Lower leg skin (tissue), 4 donors: ENCODE measurements around the gene SPATA13. TPM values are rescaled to one million over a fixed set of nuclear protein-coding genes. Genes with fewer than 3 reads are reported as not detected.

Experiments used
- DNase-seq, 2 donors: peaks; one replicate each; pipeline ENCODE4 v3.0.0-alpha.2; 2019; ENCODE audit warnings: low spot score in 2 of 2
- H3K4me3 ChIP-seq: fragments of 200-600 bp; sonication (generic); 2 replicates; pipeline ENCODE4 v1.5.1; 2017; ENCODE audit warnings: mild to moderate bottlenecking, low read depth; ENCODE audit not compliant: poor library complexity, severe bottlenecking
- POLR2A ChIP-seq, 2 donors: fragments of 450-650 bp; IDR thresholded peaks; one replicate each; pipeline ENCODE4 v1.6.1; 2016 to 2017; ENCODE audit warnings: antibody characterized with exemption in 2 of 2, mild to moderate bottlenecking in 1 of 2, moderate library complexity in 1 of 2
- WGBS, 2 donors: methylation state at CpG; one replicate each; pipeline ENCODE4 v1.1.5; 2018; 5-methylcytosine and 5-hydroxymethylcytosine counted together
- intact Hi-C: fragments of 100-400 bp; cut with DNase I; formaldehyde crosslinking; loops from one replicate; pipeline ENCODE4 v1.15.0; 2023; ENCODE audit warnings: low total_unique reads
- total RNA-seq, 4 donors: library from RNA; depleted of rRNA; stranded (reverse); fragments of >200 nt; gene quantifications; one replicate each; pipeline ENCODE4 v1.1.0, GENCODE V29; 2016
- TF ChIP-seq, protein P1 (sequence below), 3 donors: fragments of 450-650 bp; IDR thresholded peaks; one replicate each; pipeline ENCODE4 v1.5.1; 2016; ENCODE audit warnings: antibody characterized with exemption in 3 of 3, mild to moderate bottlenecking in 3 of 3, moderate library complexity in 2 of 3

Gene SPATA13
- total RNA-seq, 4 donors from 2014 or later, result 30.6 to 78.3 (median 46.2) TPM

DNA sequence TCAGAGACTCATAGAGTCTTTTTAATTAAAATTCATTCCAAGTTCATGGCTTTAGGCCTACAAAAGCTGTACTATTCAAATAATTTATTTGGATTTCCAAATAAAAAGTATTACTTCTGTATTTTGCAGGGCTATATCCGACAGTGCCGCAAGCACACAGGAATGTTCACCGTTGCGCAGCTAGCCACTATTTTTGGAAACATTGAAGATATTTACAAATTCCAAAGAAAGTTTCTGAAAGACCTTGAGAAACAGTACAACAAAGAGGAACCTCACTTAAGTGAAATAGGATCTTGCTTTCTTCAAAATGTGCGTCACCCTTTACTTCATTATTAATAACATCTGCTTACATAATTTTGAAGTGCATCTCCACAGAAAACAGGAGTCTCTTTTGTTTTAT lies 128.3 kb downstream of the SPATA13 start:
- WGBS, 2 donors, result 89 to 90% methylated on average over 5 of the region's 5 CpGs
- intact Hi-C loops, result no loop called here
- no peak for DNase-seq
- TF ChIP-seq, protein P1, sequence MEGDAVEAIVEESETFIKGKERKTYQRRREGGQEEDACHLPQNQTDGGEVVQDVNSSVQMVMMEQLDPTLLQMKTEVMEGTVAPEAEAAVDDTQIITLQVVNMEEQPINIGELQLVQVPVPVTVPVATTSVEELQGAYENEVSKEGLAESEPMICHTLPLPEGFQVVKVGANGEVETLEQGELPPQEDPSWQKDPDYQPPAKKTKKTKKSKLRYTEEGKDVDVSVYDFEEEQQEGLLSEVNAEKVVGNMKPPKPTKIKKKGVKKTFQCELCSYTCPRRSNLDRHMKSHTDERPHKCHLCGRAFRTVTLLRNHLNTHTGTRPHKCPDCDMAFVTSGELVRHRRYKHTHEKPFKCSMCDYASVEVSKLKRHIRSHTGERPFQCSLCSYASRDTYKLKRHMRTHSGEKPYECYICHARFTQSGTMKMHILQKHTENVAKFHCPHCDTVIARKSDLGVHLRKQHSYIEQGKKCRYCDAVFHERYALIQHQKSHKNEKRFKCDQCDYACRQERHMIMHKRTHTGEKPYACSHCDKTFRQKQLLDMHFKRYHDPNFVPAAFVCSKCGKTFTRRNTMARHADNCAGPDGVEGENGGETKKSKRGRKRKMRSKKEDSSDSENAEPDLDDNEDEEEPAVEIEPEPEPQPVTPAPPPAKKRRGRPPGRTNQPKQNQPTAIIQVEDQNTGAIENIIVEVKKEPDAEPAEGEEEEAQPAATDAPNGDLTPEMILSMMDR (IDR thresholded peaks at IDR 0.05), result no peak
- no peak overlapping the region for H3K4me3 ChIP-seq

DNA sequence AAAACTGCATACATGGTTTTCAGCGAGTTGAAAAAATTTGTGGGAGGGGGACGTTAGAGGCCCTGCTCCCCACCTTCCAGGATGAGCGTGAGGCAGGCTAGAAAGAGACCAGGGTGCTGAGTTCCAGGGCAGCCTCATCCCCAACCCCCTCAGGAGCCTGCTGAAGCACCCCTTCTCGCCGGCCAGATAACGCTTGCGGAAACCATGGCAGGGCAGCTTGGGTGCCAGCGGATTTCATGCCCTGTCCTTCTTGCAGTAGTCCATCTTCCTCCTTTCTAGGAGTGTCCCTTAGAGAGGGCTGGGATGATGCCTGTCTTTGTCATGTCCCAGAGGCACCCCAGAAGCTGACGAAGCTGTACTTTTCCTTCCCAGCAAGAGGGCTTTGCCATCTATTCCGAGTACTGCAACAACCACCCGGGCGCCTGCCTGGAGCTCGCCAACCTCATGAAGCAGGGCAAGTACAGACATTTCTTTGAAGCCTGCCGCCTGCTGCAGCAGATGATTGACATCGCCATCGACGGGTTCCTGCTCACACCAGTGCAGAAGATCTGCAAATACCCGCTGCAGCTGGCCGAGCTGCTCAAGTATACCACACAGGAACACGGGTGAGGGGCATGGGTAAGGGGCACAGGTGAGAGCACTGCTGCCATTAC lies 129.9 kb downstream of the SPATA13 start:
- TF ChIP-seq POLR2A (IDR thresholded peaks at IDR 0.05), result no peak
- TF ChIP-seq, protein P1 (IDR thresholded peaks at IDR 0.05), result no peak
- DNase-seq, result no peak
- H3K4me3 ChIP-seq, result no peak overlapping the region
- intact Hi-C loops, result no loop called here
- WGBS, 2 donors, result 79 to 90% methylated on average over 20 of the region's 20 CpGs

DNA sequence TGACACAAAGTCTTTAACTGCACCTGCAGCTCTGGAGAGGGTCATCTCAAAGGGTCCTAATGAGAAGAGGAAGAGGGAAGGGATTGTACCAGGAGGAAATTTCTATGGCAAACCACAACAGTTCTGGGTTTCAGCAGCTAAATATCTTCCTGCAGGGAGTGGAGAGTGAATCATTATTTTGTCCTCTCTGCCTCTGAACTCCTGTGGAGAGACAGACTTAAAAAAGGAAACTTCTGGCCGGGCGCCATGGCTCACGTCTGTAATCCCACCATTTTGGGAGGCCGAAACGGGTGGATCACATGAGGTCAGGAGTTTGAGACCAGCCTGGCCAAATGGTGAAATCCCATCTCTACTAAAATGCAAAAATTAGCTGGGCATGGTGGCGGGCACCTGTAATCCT lies 132.0 kb downstream of the SPATA13 start:
- no peak for TF ChIP-seq POLR2A (IDR thresholded peaks at IDR 0.05)
- TF ChIP-seq, protein P1 (IDR thresholded peaks at IDR 0.05), result no peak
- intact Hi-C loops, result no loop called here
- 92 to 94% methylated on average over 6 of the region's 6 CpGs for WGBS, 2 donors
- no peak overlapping the region for H3K4me3 ChIP-seq
- DNase-seq, result no peak

DNA sequence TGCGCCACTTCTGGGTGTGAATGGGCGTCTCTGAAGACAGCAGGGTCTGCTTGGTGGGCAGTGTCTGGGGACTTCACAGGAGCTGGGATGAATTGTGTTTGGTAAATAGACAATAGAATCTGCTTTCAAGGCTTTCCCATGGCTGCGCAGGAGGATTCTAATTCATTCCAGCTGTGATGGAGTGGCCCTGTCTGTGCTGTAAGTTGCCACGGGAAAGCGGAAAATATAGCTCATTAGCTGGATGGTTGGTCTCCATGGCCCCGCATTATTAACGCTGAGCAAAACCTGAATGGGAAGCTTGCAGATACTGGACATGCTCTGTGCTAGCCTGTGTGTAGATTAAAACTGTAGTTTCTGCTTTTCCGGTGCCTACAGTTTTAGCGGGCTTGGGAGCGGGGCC lies 133.2 kb downstream of the SPATA13 start:
- no peak for DNase-seq
- intact Hi-C loops, result no loop called here
- WGBS, 2 donors, result 85% methylated on average over 10 of the region's 10 CpGs
- no peak overlapping the region for H3K4me3 ChIP-seq
- TF ChIP-seq, protein P1 (IDR thresholded peaks at IDR 0.05), result no peak
- no peak for TF ChIP-seq POLR2A (IDR thresholded peaks at IDR 0.05)

DNA sequence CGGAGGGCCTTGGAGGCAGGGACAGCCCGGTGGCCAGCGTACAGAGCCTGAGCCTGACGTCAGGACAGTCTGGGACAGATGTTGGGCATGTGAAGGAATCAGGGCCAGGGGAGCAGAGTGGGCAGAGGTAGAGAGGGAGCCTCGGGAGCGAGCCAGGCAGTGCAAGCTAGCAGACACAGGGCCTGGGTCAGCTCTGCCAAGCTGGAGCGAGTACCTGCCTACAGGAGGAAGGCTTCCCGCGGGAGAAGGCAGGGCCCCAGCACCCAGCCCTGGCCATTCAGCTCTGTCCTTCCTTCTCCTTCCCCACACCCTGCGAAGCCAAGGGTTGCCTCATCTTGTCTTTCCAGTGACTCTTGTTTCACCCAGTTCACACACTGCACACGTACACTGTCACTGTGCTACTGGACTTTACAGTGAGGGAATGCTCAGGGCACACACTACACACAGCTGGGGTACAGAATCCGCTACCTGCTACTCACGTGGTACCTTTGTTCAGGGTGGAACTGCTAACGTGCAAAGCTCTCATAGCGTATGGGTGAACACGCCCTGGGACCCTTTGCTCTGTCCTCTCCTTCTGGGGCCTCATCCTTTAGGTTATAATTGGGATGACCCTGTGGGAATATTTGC lies 139.1 kb downstream of the SPATA13 start:
- no peak for DNase-seq
- no peak for TF ChIP-seq POLR2A (IDR thresholded peaks at IDR 0.05)
- intact Hi-C loops, result loop anchor here (2.0 kb wide), 1 partner anchor 39 kb away; no protein-coding TSS in a partner anchor
- WGBS, 2 donors, result 90 to 95% methylated on average over 16 of the region's 16 CpGs
- no peak overlapping the region for H3K4me3 ChIP-seq

DNA sequence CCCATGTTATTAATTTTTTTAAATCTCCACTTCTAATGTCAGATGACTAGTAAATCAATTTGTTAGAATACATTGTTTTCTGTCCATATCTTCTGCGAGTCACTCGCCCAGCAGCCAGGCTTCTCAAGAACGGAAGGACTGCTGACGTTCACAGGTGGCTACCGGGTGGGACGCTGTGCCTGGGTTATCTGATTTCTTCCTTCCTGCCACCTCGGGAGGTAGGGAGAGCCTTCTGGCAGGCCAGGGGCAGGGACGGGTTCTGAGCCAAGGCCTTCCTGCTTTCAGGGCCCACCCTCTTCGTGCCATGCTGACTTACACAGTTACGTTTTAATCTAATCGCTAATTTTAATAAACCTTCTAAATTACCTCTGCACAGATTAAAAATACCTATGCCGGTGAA lies 140.9 kb downstream of the SPATA13 start:
- 79 to 90% methylated on average over 12 of the region's 12 CpGs for WGBS, 2 donors

More for the DNA sequence above, 140.9 kb downstream of the SPATA13 start:
- intact Hi-C loops, result no loop called here
- TF ChIP-seq POLR2A (IDR thresholded peaks at IDR 0.05), result no peak
- TF ChIP-seq, protein P1 (IDR thresholded peaks at IDR 0.05), result no peak
- DNase-seq, result no peak
- H3K4me3 ChIP-seq, result no peak overlapping the region
